Measurements from ENCODE around the gene SERPINB13.

SERPINB13 gene

GRCh38 chr18:63564021-63564420 lies 23.1 kb upstream of the SERPINB13 start:
- in situ Hi-C loops (cut with HindIII; ENCODE audit: low pct_ligation_motif_present, low sequenced_read_pairs): no loop called here

GRCh38 chr18:63564561-63564960 lies 22.6 kb upstream of the SERPINB13 start:
- Histone ChIP-seq H3K4me3 (ENCODE audit: low read depth, low read length) (no peak overlapping the region), H3K27ac (no peak overlapping the region), H3K36me3 (replicated peaks) (no peaks in the 10 kb centered on the region), H3K27me3 (replicated peaks) (no peaks in the 10 kb centered on the region)
- DNase-seq: no peak
- TF ChIP-seq CTCF (IDR thresholded peaks at IDR 0.05; ENCODE audit: low read depth, low read length, missing control alignments): no peak
- in situ Hi-C loops (cut with HindIII; ENCODE audit: low pct_ligation_motif_present, low sequenced_read_pairs): no loop called here

More at GRCh38 chr18:63564021-63564420, 23.1 kb upstream of the SERPINB13 start:
- Histone ChIP-seq H3K36me3 (replicated peaks) (no peaks in the 10 kb centered on the region), H3K27me3 (replicated peaks) (no peaks in the 10 kb centered on the region), H3K4me3 (ENCODE audit: low read depth, low read length) (no peak overlapping the region), H3K27ac (no peak overlapping the region)
- DNase-seq: no peak
- no peak for TF ChIP-seq CTCF (IDR thresholded peaks at IDR 0.05; ENCODE audit: low read depth, low read length, missing control alignments)

GRCh38 chr18:63567276-63567675 lies 19.9 kb upstream of the SERPINB13 start:
- no peak for TF ChIP-seq CTCF (IDR thresholded peaks at IDR 0.05; ENCODE audit: low read depth, low read length, missing control alignments)
- no peaks in the 10 kb centered on the region for H3K27me3 ChIP-seq (replicated peaks)
- H3K36me3 ChIP-seq (replicated peaks): no peaks in the 10 kb centered on the region
- H3K4me3 ChIP-seq (ENCODE audit: low read depth, low read length): no peak overlapping the region
- in situ Hi-C loops (cut with HindIII; ENCODE audit: low pct_ligation_motif_present, low sequenced_read_pairs): no loop called here
- no peak for DNase-seq
- no peak overlapping the region for H3K27ac ChIP-seq

GRCh38 chr18:63567825-63568224 lies 19.3 kb upstream of the SERPINB13 start:
- in situ Hi-C loops (cut with HindIII; ENCODE audit: low pct_ligation_motif_present, low sequenced_read_pairs): no loop called here
- no peak for TF ChIP-seq CTCF (IDR thresholded peaks at IDR 0.05; ENCODE audit: low read depth, low read length, missing control alignments)
- DNase-seq: no peak
- Histone ChIP-seq H3K27me3 (replicated peaks) (no peaks in the 10 kb centered on the region), H3K4me3 (ENCODE audit: low read depth, low read length) (no peak overlapping the region), H3K36me3 (replicated peaks) (no peaks in the 10 kb centered on the region), H3K27ac (no peak overlapping the region)

- no peaks in the 10 kb centered on the region for H3K36me3 ChIP-seq (replicated peaks)
- H3K27me3 ChIP-seq (replicated peaks): no peaks in the 10 kb centered on the region
- in situ Hi-C loops (cut with HindIII; ENCODE audit: low pct_ligation_motif_present, low sequenced_read_pairs): no loop called here
- no peak overlapping the region for H3K4me3 ChIP-seq (ENCODE audit: low read depth, low read length)
- no peak overlapping the region for H3K27ac ChIP-seq
- TF ChIP-seq CTCF (IDR thresholded peaks at IDR 0.05; ENCODE audit: low read depth, low read length, missing control alignments): no peak
- DNase-seq: no peak
Measured at GRCh38 chr18:63570721-63571120, 16.4 kb upstream of the SERPINB13 start.

- Histone ChIP-seq H3K4me3 (ENCODE audit: low read depth, low read length) (no peak overlapping the region), H3K36me3 (replicated peaks) (no peaks in the 10 kb centered on the region), H3K27me3 (replicated peaks) (no peaks in the 10 kb centered on the region), H3K27ac (no peak overlapping the region)
- in situ Hi-C loops (cut with HindIII; ENCODE audit: low pct_ligation_motif_present, low sequenced_read_pairs): no loop called here
- DNase-seq: no peak
- TF ChIP-seq CTCF (IDR thresholded peaks at IDR 0.05; ENCODE audit: low read depth, low read length, missing control alignments): no peak
Measured at GRCh38 chr18:63575681-63576080, 11.5 kb upstream of the SERPINB13 start.
